DMS79 (cell line): ENCODE data around the gene FIP1L1.

Source experiments
- DNase-seq: peaks from one replicate; lab custom pipeline; 2025; lab: John Stamatoyannopoulos, UW

Gene FIP1L1

DNA sequence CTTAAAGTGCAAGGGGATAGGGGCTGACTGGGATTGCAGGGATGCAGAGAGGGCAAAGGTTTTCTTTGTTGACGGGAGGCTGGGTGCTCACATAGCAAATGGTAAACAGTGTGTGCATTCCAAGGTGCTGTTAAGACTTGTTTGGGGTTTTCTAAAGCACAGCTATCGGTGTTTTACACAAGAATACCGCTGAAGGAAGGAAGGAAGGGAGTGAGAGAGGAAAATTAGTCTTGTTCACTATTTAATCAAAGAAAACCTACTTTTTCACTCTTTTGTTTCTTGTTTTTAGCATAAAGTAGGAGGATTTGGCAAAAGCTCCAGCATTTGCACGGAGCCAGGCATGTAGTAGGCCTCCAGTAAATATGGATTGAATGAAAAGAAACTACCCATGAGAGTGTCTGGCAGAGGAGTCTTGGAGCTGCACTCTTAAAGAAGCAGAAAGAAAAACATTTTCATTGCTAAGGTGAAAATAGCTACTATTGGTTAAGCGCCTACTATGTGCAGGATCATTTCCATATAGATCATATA lies 99.7 kb downstream of the FIP1L1 start:
- no peak for DNase-seq

DNA sequence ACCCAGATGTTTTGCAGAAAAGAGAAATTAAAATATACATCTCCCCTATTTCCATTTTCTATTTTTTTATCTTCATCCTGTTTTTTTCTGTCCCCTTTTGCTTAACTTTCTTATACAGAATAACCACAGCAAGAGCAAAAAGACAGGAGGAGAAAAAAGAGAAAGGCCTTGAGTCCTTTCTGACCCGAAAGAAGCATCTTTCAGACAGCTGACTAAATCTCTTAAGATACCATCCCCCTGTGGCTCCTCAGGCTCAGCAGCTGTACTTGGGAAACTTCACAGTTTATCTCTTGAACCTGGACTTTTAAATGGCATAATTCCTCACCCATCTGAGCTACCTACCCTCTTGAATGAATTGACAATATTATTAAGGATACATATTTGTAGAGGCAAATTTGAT lies 100.2 kb downstream of the FIP1L1 start:
- DNase-seq = no peak

DNA sequence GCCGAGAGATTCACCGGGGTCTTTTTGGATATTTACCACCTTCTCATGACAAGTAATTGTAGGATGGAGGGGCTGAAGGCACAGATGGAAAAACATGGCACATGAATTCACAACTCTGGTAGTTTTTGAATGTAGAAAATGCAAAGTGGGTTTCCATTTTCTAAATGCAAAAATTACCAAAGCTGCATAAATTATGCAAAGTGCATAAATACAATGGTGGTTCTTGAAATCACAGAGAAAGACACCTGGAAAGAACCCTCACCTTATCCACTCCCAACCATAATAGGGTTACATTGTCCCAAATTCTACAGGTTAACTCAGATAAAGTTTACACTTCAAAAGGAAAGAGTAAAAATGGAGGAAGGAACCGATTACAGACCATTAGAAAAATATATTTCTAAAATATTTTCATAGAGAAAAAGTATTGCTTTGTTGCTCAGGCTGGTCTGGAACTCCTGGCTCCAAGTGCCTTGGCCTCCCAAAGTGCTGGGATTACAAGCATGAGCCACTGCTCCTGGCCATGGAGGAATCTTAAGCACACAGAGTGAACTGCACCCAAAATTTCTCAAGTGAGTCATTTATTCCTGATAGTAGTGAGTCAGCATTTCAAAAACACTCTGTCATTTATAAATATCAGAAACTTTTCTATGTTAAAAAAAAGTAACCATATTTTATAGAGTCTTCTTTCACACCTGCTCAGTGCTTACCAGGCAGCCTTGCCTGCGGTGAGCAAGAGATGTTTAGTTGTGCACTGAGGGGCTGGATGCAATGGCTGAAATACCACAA lies 101.4 kb downstream of the FIP1L1 start:
- no peak for DNase-seq

GRCh38 chr4:53479736-53480525 lies 102.5 kb downstream of the FIP1L1 start:
- DNase-seq = no peak

- DNase-seq = no peak
These were observed 103.5 kb downstream of the FIP1L1 start for GRCh38 chr4:53480909-53481308.

DNA sequence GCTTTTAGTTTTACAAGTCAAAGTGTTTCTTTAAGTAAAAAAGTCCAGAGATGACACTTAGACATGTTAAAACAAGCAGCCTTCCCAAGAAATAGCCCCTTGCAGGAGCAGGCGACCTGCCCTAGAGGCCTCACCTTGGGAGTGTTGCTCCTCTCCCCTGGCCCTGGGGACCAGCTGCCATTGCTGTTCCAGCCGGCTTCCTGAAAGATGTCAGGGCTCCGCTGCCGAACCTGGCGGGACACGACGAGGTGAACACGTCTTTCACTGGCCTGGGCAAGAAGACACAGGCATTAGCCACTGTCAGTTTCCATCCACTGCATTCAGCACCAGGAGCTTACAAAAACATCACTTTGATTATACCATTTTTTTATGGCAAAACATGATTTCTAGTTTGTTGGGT lies 104.1 kb downstream of the FIP1L1 start:
- DNase-seq = no peak

GRCh38 chr4:53483250-53483649 lies 105.8 kb downstream of the FIP1L1 start:
- no peak for DNase-seq

GRCh38 chr4:53484911-53485657 lies 107.6 kb downstream of the FIP1L1 start:
- no peak for DNase-seq

DNA sequence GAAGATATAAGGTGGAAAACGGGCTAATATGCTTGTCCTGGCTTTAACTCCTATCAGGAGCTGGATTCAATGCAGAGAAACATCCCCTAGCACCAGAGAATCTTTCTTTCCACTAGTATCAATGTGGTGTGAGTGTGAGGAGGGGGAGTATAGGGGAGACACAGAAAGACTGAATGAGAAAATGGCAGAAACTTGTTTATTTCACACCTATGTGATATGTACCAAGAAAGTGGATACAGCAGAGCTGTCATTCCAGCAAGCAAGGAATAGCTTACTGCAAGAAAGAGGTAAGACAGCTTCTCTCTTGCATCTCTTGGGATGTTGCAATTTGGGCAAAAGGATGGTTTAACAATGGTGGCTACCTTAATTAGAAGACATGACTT lies 108.2 kb downstream of the FIP1L1 start:
- no peak for DNase-seq

DNA sequence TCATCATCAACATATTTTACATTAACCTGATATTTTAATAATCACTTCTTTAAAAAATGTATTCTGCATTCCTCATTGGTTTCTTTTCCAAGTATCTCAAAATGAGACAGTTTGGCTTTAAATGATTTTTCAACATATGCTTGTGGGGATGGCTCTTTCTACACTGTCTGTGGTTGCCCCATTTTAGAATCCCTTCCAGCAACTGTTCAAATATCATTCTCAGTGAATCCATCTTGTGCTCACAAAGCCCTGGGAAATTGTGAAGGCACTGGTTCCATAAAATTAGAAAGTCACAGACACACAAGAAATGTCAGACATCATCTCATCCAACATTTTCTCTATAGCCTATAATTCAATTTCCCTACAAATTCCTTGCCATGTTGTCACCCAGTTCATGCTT lies 110.3 kb downstream of the FIP1L1 start:
- DNase-seq = no peak

GRCh38 chr4:53489279-53489889 lies 111.9 kb downstream of the FIP1L1 start:
- DNase-seq = no peak

DNA sequence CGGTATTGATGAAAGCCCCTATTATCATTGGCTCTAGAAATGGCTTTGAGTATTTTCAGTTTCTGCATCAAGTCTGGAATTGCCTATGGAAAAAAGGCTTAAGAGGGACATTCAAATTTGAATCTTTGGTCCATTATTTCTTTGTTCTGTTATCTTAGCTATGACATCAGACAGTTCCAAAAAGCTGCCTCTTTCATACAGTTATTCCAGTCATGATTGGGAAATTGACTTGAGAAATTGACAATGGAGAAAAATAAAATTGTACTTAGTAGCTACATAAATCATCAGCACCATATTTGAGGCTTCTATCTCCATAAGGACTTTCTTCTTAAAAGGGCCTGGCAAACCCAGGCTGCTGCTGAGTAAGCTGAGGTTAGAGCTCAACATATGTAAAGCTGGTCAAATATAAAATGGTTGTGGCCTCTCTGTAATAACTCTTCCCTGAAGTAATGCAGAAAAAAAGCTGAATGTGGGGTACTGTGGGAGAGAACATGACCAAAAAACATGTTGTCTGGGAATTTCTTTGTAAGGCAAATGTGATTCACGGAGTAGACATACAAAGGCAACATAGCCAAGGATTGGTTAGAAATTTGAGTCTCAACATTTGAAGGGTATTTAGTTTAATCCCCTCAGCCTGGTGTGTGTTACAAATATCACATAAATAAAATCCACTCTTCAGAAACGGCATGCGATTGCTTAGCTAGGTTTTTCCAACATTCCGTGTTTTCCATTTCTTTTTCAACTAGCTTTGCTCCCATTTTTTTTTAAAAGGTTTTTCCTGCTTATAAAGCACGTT lies 112.9 kb downstream of the FIP1L1 start:
- DNase-seq = no peak

- DNase-seq = no peak
These were observed 113.7 kb downstream of the FIP1L1 start for GRCh38 chr4:53490965-53491622.

DNA sequence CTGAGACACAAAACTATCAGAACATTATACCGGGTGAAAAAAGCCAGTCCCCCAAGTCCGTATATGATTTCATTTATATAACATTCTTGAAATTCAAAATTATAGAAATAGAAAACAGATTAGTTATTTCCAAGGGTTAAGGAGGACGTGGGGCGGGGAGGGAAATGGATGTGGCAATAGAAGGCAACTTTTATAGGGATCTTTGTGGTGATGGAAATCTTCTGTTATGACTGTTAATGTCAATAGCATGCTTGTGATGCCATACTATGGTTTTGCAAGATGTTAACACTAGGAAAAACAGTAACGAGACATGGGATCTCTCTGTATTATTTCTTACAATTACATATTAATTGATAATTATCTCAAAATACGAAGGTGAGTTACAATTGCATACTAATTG lies 117.4 kb downstream of the FIP1L1 start:
- no peak for DNase-seq

DNA sequence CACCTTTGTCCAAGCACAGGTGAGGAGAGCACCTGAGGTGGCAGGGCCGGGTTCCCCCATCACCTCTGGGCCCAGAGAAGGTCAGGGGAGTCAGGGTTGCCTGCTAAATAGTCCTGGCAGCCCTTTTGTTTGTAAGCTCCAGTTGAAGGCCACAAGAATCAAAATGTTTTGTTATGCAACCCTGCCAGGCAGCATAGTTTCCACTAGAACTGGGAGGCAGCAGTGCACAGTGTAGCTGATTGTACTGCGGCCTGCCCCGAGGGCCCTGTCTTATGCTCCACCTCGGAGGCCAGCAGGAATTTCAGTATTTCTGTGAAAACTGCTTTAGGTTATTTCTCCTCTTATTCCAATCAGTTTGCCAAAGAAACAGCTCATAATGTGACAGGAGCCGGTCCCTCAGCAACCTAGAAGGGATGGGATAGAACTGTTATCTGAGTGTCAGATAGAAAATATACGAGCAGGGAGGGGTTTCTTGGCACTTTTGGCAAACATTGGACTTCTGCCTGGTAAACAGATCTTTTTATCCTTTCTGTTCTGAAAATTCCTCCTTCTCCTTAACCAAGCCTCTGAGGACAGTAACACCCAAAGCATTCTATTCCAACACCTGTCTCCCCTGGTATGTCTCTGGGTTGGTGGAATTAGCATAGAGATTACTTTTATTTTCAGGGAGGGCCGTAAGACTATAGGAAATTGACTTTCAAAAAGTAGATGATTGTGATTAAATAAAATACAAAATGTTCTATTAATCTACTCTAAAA lies 120.2 kb downstream of the FIP1L1 start:
- no peak for DNase-seq

DNA sequence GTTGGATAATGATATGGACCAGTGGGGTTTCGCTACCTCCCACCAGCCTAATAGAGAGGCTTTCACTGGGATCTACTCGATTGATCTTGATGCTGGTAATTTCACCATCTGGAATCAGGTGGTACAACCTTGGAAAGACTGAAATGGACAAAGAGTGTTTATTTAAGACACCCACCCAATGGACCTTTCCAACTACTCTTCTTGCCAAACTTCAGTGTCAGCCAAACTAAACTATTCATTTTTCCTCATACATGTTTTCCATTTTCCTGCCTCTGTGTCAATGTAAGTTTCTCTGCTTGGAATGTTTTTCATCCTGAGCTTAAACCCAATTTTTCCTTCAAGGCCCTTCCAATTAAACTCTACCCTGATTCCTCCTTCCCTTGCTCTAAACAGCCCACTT lies 121.3 kb downstream of the FIP1L1 start:
- no peak for DNase-seq

DNA sequence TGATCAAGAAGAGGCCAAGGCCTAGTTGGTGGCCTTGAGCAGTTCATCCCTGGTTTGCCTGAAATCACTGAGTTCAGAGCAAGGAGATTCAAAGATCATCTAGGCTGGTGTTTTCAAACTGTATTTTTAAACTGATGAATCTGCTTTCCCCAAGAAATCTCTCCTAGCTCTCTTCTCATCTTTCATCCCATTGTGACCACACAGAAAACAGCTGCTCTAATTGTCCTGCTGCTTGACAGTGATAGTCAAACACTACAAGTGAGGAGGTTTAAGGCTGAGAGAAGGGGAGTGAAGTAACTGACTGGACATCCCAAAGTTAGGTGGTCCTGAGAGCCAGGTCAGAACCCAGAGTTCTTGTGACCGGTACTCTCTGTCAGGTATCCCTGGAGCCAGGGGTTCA lies 122.3 kb downstream of the FIP1L1 start:
- no peak for DNase-seq

GRCh38 chr4:53500546-53500945 lies 123.1 kb downstream of the FIP1L1 start:
- no peak for DNase-seq

DNA sequence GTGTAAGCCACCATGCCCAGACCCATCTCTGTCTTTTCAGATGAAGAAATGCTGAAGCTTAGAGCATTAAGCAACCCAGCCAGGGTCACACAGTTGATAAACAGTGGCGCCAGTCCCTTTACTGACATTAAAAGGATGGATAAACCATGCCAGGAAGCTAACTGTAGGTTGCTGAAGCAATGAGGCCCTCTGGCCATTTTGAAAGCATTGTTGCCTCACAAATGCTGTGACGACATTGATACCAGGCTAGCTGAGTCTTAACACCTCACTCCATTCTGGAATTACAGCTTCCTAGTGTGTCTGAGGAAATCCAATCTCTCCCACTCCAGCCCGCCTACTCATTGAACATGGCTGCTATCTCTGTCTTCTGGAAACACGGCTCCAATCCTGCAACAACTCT lies 124.1 kb downstream of the FIP1L1 start:
- DNase-seq = no peak

DNA sequence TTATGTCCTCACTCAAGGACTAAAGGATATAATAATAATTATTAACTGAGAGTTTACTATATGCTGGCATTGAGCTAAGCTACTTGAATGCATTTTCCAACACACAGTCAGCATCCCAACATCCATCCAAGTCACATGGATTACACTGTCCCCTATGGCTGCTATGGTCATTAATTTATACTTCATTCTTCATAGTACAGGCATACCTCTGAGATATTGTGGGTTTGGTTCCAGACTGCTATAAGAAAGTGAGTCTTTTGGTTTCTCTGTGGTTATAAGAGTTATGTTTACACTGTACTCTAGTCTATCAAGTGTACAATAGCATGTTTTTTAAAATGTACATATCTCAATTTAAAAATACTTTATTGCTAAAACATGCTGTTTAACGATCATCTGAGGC lies 124.7 kb downstream of the FIP1L1 start:
- no peak for DNase-seq
